Suprapubic skin (tissue), 3 donors: ENCODE measurements around the gene ZNF814.

Experiments
- POLR2AphosphoS5 ChIP-seq, 3 donors: sonication (generic); formaldehyde crosslinking; IDR thresholded peaks; one replicate each; pipeline ENCODE4 v1.6.1; 2017; ENCODE audit warnings: antibody characterized with exemption in 3 of 3
- TF ChIP-seq, protein P1 (sequence below), 2 donors: fragments of 200-600 bp in 1 of 2; fragments of 450-650 bp in 1 of 2; sonication (generic) in 1 of 2; IDR thresholded peaks; one replicate each; pipeline ENCODE4 v1.5.1; 2016 to 2019; ENCODE audit warnings: antibody characterized with exemption in 2 of 2, mild to moderate bottlenecking in 1 of 2, moderate library complexity in 1 of 2

DNA sequence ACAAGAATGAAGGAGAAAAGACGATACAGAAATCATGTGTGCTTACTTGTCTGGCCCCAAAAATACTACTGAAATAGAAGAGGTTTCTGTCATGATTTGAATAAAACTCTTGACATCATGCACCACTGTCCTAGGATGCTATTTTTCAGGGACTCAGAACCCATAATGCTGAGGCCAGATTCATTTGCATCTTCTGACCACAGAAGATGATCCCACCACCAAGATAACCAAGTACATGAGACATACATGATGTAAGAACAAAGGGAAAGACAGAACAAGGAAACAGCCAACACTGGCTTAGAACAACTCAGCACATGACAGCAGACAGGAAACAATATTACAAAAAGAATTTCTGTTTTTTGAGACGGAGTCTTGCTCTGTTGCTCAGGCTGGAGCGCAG, 76.6 kb downstream of the ZNF814 start:
- TF ChIP-seq, protein P1, sequence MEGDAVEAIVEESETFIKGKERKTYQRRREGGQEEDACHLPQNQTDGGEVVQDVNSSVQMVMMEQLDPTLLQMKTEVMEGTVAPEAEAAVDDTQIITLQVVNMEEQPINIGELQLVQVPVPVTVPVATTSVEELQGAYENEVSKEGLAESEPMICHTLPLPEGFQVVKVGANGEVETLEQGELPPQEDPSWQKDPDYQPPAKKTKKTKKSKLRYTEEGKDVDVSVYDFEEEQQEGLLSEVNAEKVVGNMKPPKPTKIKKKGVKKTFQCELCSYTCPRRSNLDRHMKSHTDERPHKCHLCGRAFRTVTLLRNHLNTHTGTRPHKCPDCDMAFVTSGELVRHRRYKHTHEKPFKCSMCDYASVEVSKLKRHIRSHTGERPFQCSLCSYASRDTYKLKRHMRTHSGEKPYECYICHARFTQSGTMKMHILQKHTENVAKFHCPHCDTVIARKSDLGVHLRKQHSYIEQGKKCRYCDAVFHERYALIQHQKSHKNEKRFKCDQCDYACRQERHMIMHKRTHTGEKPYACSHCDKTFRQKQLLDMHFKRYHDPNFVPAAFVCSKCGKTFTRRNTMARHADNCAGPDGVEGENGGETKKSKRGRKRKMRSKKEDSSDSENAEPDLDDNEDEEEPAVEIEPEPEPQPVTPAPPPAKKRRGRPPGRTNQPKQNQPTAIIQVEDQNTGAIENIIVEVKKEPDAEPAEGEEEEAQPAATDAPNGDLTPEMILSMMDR (IDR thresholded peaks at IDR 0.05), result no peak
- TF ChIP-seq POLR2AphosphoS5 (IDR thresholded peaks at IDR 0.05), result no peak
